ENCODE data around the gene ZSWIM3.

ZSWIM3 gene

GRCh38 chr20:45840700-45841198, 16.7 kb upstream of the ZSWIM3 start:
- no peak overlapping the region for H3K4me3 ChIP-seq (replicated peaks; ENCODE audit: low read depth, low read length)
- no peak for DNase-seq (ENCODE audit: low read depth)
- no peak for TF ChIP-seq CTCF (IDR thresholded peaks at IDR 0.05; ENCODE audit: low read length, missing control alignments)

- DNase-seq (ENCODE audit: low read depth), result no peak
- TF ChIP-seq CTCF (IDR thresholded peaks at IDR 0.05; ENCODE audit: low read length, missing control alignments), result no peak
- no peak overlapping the region for H3K4me3 ChIP-seq (replicated peaks; ENCODE audit: low read depth, low read length)
Measured at GRCh38 chr20:45841407-45842129, 15.8 kb upstream of the ZSWIM3 start.

GRCh38 chr20:45842169-45842812, 15.1 kb upstream of the ZSWIM3 start:
- TF ChIP-seq CTCF (IDR thresholded peaks at IDR 0.05; ENCODE audit: low read length, missing control alignments), result no peak
- DNase-seq (ENCODE audit: low read depth), result peak; percentile 31
- no peak overlapping the region for H3K4me3 ChIP-seq (replicated peaks; ENCODE audit: low read depth, low read length)

GRCh38 chr20:45843506-45843905, 13.9 kb upstream of the ZSWIM3 start:
- no peak for TF ChIP-seq CTCF (IDR thresholded peaks at IDR 0.05; ENCODE audit: low read length, missing control alignments)
- DNase-seq (ENCODE audit: low read depth), result no peak
- H3K4me3 ChIP-seq (replicated peaks; ENCODE audit: low read depth, low read length), result no peak overlapping the region

GRCh38 chr20:45845452-45845851, 12.0 kb upstream of the ZSWIM3 start:
- no peak for TF ChIP-seq CTCF (IDR thresholded peaks at IDR 0.05; ENCODE audit: low read length, missing control alignments)
- no peak overlapping the region for H3K4me3 ChIP-seq (replicated peaks; ENCODE audit: low read depth, low read length)
- no peak for DNase-seq (ENCODE audit: low read depth)

GRCh38 chr20:45848421-45848820, 9.0 kb upstream of the ZSWIM3 start:
- TF ChIP-seq CTCF (IDR thresholded peaks at IDR 0.05; ENCODE audit: low read length, missing control alignments), result no peak
- H3K4me3 ChIP-seq (replicated peaks; ENCODE audit: low read depth, low read length), result no peak overlapping the region
- DNase-seq (ENCODE audit: low read depth), result no peak
